DMS114 treated with DMSO at 0.1 percent for 48 hours (cell line): ENCODE results near the gene REEP1.

Source experiments
- DNase-seq: peaks from one replicate; lab custom pipeline; 2025; ENCODE audit not compliant: unreplicated experiment; lab: John Stamatoyannopoulos, UW

REEP1 gene

DNA sequence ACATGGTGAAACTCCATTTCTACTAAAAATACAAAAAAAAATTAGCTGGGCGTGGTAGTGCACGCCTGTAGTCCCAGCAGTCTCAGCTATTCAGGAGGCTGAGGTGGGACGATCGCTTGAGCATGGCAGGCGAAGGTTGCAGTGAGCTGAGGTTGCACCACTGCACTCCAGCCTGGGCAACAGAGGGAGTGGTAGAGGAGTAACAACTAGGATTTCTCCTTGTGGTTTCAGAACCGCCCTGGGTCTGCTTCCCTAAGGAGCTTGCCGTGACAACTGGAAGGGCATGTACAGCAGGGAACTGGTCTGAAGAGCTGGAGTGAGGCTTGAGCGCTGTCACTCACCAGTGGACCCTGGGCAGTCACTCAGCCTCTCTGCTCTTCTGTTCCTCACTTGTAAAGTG, 29.1 kb downstream of the REEP1 start:
- DNase-seq = no peak

DNA sequence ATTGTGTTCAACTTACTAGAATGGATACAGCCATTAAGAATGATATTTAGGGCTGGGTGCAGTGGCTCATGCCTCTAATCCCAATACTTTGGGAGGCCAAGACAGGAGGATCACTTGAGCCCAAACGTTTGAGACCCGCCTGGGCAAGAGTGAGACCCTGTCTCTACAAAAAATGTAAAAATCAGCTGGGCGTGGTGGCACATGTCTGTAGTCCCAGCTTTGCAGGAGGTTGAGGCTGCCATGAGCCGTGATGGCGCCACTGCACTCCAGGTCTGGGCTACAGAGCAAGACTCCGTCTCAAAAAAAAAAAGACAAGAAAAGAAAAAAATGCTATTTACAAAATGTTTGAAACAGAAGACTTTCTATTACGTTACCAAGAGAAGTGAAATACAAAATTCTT, 30.0 kb downstream of the REEP1 start:
- DNase-seq = no peak

DNA sequence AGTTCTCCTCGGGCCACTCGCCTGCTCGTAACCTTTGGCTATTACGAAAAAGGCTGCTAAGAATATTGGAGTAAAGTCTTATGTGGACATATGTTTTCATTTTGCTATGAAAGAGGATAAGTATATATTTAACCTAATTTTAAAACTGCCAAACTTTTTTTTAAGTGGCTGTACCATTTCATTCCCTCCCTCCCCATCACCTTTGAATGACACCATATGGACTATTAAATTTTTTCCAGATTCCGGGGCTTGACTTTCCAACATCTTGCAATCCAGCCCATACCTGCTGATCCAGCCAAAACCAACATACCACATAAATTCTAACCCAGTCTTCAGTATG, 31.5 kb downstream of the REEP1 start:
- DNase-seq = no peak

DNA sequence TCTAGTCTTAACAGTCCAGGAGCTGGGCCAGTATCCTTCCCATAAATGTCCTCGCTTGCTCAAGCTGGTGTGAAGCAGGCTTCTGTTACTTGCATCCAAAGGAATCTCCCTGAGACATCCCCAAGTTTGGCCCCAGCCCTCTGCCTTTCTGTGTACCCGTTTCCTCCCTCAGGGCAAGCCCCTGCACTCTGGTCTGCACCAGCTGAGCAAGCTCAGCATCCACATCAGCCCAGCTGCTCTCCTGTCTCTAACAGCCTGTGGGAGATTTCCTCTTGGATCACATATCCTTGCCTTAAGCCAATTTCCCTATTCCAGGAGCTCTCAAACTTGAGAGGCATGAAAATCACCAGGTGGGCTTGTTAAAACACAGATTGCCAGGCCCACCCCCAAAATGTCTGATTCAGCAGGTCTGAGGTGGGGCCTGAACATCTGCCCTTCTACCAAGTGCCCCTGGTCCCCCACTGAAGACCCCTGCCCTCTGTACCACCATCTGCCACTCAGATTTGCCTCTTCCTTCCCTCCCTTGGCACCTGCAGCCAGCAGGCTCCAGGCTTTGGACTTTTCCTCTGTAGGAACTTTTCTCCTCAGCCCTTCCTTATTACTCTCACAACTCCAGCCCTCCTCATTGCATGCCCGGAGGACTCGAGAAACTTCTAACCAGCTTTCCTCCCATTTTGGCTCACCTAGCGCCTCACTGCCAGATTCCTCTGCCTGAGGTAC, 32.1 kb downstream of the REEP1 start:
- DNase-seq = no peak

DNA sequence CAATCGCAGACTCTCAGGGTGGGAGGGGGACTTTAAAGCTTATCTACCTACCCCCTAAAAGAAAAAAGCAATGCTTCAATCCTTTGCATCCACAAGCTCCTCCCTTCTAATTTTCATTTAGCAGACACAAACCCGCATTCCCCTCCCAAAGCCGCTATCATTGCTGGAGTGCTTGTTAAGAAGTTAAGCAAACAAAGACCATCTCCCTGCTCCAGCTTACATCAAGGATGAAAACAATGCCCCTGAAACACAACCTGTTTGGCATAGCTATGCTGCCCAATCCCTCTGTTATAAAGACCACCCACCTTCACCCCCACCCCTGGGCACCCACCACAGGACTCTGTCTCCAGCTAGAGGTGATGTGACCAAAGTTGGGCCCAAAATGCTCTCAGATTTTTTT, 33.0 kb downstream of the REEP1 start:
- DNase-seq = no peak

DNA sequence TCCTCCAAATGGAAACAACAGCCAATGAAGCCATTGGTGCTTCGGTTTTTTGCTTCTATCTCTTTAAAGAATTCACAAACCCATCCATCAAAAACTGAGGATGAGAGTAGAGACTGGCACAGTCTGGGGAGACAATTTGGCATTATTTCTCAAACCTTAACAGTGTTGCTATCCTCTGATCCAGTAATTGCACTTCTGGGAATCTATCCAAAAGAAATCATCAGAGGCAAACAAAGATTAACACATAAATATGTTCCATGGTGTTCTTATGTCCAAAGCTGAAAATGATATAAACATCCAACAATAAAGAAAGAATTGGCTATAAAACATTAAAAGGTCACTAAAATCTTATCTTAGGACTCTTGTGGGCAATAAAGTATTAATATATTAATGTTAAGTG, 35.1 kb downstream of the REEP1 start:
- DNase-seq = no peak

DNA sequence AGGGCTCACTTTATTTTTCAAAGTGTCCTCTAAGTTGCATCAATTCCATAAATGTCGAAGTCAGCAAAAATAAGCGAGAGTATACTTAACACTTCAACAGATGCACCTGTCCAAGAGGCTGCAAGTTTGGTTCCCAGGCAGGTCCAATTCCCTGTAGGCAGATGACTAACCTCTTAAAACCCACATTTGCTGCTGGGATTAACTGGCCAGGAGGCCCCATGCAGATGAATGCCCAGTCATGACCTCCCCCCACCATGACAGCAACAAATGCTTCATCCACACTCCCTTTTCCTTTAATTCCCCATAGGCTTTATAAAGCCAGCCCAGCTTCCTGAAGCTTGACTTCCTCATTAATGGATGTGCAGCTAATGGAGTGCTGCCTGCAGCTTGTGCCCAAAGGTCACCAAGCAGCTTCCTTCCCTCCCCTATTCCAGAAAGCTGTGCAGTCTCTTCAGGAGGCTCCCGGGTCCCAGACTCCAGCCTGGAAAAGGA, 35.7 kb downstream of the REEP1 start:
- no peak for DNase-seq

DNA sequence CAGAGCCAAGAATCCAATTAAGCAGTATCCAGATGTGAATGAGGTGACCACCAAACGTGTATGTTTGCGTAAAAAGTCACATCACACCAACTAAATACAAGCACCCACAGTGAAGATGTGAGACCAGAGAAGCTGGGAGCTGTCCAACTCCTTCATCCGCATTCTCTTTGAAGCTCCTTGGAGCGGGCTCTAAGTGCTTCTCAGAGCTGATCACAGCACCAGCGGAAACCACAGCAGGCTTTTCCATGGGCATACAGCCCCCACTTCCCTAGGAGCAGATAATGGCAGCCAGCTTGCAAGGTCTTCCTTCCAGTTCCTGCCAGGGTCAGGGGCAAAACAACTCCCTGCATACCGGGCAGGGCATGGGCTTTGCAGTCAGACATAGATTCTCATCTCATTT, 36.4 kb downstream of the REEP1 start:
- DNase-seq = no peak

DNA sequence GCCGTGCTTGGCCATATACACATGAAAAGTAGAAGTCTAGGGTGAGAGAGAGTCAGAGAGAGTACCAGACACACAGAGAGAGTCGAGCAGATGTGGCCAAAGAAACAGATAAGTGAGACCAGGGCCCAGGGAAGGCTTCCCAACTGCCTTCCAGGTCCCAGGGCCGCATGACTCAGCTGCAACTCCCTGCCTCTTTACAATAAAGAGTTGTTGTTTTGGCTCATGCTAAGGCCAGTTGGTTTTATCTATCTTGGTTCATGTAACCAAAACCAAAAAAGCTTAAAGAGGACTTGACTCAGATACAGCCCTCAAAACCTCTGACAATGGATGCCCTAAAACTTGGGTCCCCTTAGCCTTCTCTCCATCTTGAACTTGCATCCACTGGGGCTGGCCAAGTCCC, 36.9 kb downstream of the REEP1 start:
- DNase-seq = no peak

DNA sequence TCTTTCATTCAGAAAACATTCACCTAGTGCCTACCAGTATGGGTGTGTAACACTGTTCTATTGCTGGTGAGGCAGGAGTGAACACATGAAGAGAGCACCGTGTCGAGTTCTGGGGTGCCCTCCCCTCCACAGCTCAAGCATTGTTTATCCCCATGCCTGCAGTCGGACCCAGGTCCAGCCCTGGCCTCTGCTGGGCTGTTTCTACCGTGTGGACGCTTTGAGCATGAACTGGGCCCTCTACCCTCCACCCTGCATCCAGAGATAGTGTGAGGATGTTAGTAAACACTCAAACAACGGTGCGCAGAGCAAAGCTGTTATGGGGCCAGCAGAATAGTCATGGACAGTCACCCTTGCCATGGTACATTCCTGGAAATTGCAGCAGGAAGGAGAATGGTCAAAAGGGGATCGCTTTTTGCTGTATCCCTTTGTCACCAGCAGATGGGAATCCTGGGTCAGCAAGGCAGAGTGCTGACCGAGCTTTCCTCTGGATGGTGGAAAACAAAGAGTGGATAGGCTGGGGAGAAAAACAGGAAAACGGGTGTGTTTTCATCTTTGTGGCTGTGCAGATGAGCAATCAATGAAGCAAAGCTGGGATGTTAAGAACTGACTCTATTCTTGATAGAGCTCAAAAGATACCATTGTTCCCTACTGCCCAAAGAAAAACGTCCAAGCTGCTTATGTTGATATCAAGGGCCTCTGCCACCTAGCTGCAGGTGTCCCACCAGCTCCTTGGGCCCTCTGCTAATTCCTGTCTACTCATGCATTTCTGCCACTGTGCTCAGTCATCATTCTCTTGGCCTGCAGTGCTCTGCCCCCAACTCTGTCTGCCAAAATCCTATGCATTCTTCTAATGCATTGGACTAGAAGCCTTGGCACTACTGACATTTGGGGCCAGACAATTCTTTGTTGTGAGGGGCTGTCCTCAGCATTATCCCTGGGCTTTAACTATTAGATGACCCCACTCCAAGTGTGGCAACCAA, 38.7 kb downstream of the REEP1 start:
- peak; percentile 49 for DNase-seq

DNA sequence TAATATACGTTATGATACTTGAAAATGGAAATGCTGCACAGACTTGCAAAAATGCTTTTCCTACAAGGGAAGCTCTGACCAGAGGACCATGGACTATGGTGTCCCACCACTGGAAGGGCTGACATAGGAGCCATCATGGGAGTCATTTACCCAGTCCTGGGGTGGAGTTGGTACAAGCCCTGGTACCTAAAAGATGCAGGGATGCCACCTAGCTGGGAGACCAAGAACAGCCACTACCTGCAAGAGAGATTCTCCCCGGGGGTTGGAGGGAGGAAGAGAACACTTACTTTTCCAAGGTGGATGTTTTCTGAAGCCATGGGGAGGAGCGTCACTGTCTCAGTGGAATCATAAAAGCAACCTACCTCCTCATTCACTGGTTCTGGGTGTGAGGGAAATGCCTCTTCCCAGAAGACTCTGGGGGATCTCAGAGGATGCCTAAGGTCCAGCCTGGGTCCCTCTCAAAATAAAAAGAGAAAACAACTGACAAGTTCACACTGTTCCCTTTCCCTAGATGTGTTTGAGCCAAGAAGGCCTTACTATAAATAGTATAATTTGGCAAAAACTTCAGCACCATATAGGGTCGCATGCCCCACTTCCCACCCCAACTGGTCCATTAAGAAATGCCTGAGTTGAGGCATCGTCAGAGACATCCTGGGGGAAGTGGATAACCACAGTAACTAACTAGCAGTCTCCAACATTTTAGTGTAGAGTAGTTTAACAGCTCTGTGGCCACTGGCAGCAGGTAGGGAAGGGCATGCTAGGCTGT, 39.9 kb downstream of the REEP1 start:
- DNase-seq = no peak

DNA sequence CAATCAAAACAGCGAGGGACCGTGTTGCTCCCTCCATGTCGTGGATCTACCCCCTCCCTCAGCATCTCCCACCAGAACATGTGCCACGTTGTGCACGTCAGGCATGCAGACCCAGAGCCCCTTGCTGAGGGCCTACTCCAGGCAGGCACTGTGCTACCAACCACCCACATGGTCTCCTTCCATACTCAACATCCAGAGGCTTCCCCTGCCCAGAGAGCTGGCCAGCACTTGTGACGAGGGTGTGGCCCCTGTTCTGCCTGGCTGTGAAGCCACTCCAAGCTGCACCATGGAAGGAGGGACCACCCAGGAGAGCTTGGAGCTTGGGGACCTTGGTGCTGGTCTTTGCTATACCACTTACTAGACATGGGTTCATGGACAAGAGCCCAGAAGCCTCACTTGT, 40.5 kb downstream of the REEP1 start:
- no peak for DNase-seq

DNA sequence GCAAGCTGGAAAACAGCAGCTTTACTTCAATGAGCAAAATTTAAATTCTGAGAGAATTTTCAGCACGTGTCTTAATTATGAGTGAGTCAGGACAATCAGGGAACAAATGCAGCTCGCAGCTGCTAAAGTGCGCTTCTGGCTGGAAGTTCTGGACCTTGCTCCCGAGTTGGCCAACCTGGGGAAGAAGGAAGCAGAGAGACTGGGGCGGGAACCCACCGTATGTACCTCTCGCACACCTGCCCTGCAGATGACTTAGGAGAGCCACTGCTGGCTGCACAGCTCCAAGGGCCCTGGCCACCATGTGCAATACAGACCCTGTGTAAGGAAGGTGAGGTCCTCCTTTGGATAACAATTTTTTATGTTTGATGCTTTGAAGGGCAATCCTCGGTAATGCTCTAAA, 42.4 kb downstream of the REEP1 start:
- DNase-seq = no peak

DNA sequence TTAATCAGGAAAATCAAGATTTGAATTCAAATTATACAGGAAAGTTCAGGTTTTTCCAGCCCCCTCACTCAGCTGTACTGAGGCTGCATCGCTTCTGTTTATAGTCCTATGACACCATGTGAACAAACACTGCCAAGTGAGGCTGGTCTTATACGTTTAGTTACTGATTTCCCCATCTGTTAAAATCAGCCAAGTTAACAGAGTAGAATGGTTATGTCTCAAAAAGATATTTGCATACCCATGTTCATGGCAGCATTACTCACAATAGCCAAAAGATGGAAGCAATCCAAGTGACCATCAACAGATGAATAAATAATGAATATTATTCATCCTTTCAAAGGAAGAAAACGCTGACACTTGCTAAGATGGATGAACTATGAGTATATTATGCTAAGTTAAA, 43.8 kb downstream of the REEP1 start:
- no peak for DNase-seq

DNA sequence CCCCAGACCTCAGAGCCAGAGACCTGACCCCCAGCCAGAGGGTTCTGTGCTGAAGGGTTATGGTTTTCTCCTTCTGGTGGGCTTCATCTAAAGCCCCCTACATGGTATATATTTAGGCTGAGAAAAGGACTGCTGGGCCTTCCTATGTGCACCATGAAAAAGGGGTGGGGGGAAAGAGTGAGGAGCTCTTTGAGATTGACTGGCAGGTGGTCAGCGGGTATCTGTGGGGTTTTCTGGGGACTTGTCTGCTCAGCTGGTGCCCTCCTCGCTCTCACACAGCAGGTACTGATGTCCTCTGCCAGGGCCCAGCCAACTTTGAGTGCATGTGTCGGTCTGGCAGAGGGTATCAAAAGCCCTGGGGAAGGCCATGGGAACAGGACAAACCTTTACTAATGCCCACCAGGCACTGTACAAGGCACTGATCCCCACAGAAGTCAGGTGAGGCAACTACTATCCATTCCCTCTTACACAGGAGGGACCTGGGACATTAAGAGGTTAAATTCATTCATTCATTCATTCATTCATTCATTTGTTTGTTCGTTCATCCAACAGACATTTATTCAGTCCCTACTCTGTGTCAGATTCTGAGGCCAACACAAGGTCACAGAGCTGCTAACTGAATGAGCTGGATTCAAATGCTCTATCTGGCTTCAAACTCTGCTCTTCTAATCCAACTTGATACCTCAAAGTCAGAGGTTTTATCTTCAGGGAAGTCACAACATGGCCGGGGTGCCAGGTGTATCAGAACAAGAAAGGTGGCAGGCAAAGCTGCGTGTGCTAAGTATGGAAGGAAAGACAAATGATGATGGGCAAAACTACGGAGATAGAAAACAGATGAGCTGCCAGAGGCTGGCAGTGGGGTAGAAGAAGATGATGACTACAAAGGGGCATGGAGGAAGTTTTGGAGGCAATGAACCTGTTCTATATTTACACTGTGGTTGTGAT, 44.6 kb downstream of the REEP1 start:
- no peak for DNase-seq

DNA sequence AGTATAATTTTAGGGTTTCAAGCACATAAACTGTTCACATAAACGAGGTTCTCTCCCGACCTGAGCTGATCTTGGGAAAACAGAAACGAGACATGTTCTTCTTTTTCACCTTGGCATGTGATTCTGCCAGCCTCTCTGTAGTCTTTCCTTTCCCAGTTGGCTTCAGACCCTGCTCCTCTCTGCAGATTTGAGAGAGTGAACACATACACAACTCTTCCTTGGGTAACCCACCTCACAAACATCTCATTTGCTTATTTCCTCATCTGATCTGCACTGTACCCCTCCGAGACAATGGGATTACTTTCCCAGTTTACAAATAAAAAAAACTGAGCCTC, 46.1 kb downstream of the REEP1 start:
- no peak for DNase-seq

DNA sequence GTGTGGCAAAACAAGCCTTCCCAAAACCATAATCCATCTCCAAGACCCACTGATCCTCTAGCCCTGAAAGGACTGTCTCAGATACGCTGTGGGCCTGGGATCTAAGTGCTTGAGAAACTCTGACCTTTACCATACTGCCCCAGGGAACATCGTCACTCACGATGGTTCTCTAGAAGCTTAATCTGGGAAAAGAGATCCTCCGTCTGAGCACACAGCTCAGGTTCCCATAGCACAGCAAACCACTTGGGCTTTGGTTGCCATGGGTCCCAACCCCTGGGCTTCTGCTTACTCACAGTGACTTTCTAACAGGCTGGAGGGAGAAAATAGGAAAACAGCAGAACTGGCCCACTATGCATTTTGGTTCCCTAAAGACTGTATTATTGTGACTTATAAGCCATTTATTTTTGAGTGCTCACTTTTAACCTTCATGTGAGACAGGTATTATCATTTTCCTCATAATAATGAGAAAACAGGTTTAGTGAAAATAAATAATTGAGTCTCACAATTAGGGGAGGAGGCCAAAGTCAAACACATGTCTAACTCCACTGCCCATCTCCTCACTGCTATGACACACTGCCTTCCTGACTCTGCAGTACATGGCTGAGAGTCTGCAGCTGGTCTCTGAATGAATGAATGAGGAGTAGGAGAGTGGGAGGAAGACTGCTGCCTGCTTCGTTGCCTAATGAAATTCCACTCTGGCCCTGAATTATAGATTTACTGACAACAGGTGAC, 46.7 kb downstream of the REEP1 start:
- DNase-seq = no peak

DNA sequence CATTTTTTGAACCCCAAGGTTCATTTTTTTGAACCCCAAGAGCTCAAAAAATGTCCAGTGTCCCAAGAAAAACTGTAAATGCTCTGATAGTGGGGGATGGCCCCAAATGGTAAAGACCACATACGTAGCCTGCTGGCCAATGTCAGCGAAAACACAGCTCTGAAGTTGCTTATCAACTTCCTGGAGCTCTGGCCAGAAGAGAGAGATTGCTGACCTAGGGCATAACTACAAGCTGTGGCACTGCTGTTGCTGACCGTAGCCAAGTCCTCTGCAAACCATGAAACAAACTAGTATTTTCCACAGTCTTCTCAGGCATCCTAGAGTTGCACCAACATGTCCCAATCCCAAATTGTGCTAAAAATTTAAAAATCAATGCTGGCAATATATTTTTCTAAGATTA, 50.9 kb downstream of the REEP1 start:
- DNase-seq = no peak

DNA sequence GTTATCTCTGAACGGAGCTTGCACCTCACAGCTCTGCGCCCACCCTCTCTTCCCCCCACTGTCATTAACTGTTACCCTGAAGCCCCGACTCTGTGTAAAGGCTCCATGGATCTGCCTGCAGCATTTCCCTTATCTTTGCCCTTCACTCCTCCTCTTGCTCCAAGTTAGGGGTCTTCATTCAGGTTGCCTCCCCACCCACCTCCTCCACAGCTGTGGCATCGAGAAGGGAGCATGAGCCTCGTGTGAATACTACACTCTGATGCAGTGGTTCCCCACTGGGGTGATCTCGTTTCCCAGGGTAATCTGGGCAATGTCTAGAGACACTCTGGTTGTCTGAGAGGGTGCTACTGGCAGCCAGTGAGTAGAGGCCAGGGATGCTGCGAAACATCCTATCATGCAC, 51.4 kb downstream of the REEP1 start:
- no peak for DNase-seq

DNA sequence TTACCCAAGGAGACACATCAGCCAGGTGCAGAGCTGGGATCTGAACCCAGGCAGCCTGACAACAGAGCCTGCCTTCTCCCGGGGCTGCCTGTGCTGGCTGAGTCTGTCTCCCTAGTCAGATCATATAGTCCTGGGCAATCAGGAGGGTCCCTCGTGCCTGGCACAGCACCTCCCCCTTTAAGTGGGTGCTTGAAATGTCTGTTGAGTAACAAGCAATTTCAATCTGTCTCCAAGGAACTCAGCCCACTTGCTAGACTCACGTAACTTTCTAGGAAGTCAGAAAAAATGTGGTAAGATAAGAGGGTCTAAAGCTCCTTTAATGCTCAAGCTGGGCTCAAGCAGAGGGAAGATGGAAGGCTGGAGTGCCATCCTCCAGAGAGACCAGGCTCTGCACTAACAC, 51.9 kb downstream of the REEP1 start:
- no peak for DNase-seq
